ENCODE results near the gene INTS1.

The INTS1 gene

GRCh38 chr7:1430056-1430845, 73.9 kb downstream of the INTS1 start:
- DNase-seq: no peak

GRCh38 chr7:1428941-1429501, 75.2 kb downstream of the INTS1 start:
- no peak for DNase-seq

GRCh38 chr7:1427064-1427657, 77.0 kb downstream of the INTS1 start:
- no peak for DNase-seq

GRCh38 chr7:1426474-1426873, 77.7 kb downstream of the INTS1 start:
- no peak for DNase-seq

DNA sequence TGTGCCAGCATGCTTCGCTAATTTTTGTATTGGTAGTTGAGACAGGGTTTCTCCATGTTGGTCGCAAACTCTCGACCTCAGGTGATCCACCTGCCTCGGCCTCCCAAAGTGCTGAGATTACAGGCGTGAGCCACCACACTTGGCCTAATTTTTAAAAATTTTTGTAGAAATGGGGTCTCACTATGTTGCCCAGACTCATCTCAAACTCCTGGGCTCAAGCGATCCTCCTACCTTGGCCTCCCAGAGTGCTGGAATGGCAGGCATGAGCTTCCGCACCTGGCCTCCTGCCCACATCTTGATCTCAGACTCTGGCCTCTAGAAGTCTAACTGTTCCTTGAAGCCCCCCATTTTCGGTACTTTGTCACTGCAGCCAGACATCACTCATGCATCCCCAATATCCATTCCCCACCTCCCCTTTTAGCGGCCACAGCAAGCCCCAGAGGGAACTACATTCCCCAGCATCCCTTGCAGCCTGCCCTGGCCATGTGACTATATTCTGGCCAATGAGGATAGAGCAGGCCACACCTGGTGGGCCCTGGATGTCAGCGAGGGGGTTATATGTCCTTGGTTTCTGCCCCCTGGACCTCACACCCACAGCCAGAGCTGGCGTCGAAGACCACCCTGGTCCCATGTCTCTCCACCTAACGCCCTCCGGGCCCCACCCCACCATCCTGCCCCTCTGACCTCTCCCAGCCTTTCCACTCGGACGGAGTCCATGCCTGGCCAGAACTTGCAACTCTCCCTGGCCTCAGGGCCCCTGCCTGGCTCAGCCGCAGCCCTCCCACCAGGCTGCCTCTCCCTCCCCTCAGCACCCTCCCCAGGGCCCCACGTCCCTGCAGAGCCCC, 78.7 kb downstream of the INTS1 start:
- DNase-seq: no peak

GRCh38 chr7:1424041-1424440, 80.1 kb downstream of the INTS1 start:
- DNase-seq: no peak

DNA sequence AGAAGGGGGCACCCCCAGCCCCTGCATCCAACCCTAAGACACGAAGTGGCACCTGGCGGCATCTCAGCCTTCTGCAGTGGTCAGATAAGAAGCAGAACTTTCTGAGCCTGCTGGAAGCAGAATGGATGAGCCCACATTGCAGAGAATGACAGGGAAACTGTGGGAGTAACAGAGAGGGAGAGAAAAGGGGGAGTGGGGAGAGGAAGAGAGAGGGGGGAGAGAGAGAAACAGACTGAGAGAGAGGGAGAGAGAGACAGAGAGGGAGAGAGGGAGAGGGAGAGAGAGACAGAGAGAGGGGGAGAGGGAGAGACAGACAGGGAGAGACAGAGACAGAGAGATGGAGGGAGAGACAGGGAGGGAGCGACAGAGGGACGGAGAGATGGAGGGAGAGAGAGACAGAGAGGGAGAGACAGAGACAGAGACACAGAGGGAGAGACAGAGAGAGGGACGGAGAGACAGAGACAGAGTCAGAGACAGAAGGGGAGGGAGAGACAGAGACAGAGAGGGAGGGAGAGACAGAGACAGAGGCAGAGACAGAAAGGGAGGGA, 80.9 kb downstream of the INTS1 start:
- DNase-seq: no peak

DNA sequence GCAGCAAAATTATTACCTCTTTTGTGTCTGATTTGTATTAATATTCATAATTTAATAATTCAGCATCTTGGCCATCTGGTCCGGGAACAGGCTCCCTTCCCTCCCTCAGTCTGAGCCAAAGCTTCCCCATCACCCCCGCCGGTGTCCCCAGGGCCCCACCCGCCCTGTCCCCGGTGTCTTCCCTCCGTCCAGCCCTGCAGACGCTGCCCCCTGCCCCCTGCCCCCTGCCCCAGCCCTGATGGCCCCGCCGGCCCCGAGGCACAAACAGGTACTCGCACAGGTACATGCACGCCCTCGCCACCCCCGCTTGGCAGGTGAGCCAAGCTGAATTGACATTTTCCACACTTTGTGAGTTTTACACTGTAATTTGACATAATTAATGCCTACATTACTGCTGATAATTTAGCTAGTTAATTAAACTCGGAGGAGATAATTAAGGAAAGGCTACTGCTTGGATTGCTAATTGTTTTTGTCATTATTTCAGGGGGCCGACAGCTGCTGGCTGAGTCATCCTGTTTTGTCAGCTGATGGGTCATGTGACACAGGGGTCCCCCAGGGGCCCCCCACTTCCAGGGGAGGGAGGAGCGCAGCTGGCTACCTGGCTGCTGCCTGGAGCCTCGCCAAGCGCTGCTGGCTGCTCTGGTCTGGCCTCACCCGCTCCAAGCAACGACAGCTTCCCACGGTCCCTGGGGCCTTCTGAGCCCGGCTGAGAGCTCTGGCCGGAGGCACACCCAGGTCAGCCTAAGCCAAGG, 81.5 kb downstream of the INTS1 start:
- no peak for DNase-seq

DNA sequence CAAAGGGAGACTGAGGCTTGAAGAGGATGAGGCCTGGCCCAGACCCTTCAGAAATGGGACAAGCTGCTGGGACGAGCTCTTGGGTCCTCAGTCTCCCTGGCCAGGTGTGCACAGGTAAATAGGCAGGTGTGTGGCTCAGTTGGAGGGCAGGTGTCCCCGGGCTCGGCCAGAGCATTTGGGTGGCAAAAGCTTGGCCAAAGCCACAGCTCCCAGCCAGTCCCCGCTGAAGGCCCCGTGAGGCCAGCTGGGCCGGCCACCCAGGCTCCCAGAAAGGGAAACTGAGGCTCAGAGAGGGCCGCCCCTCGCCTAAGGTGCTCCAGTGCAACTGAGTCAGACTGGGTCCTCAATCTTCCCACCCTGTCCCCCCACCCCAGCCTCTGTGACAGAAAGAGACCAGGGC, 82.2 kb downstream of the INTS1 start:
- DNase-seq: no peak

- DNase-seq: no peak
Measured at GRCh38 chr7:1421020-1421790, 83.0 kb downstream of the INTS1 start.

All from activated naive CD4-positive, alpha-beta T cell treated with anti-CD3 and anti-CD28 coated beads, Interleukin-2, amount 50 U/mL, for 16 hours (primary cell).